Suprapubic skin (tissue), 4 donors: ENCODE data around the gene GPHA2. TPM values are rescaled to one million over a fixed set of nuclear protein-coding genes. Genes with fewer than 3 reads are reported as not detected.
A peak's percentile ranks its signal among the peaks of the same experiment; 100 is the strongest.

Experiments
- DNase-seq, 2 donors: peaks; one replicate each; pipeline ENCODE4 v3.0.0-alpha.2; 2019; ENCODE audit warnings: low spot score in 2 of 2
- H3K27ac ChIP-seq: fragments of 200-600 bp; sonication (generic); one replicate; pipeline ENCODE4 v1.5.1; 2019
- H3K27me3 ChIP-seq: fragments of 200-600 bp; sonication (generic); one replicate; pipeline ENCODE4 v1.5.1; 2019
- H3K36me3 ChIP-seq: fragments of 200-600 bp; sonication (generic); one replicate; pipeline ENCODE4 v1.5.1; 2019
- H3K4me1 ChIP-seq: fragments of 200-600 bp; sonication (generic); one replicate; pipeline ENCODE4 v1.5.1; 2019
- H3K4me3 ChIP-seq: fragments of 200-600 bp; sonication (generic); one replicate; pipeline ENCODE4 v1.5.1; 2019; ENCODE audit warnings: mild to moderate bottlenecking
- H3K9me3 ChIP-seq: fragments of 200-600 bp; sonication (generic); one replicate; pipeline ENCODE4 v1.5.1; 2019
- EP300 ChIP-seq: sonication (generic); formaldehyde crosslinking; IDR thresholded peaks from one replicate; pipeline ENCODE4 v1.6.1; 2017; ENCODE audit warnings: antibody characterized with exemption
- POLR2A ChIP-seq, 2 donors: fragments of 450-650 bp; IDR thresholded peaks; one replicate each; pipeline ENCODE4 v1.6.1; 2017; ENCODE audit warnings: antibody characterized with exemption in 2 of 2, mild to moderate bottlenecking in 2 of 2, moderate library complexity in 2 of 2
- POLR2AphosphoS5 ChIP-seq, 3 donors: sonication (generic); formaldehyde crosslinking; IDR thresholded peaks; one replicate each; pipeline ENCODE4 v1.6.1; 2017; ENCODE audit warnings: antibody characterized with exemption in 3 of 3
- WGBS: methylation state at CpG from one replicate; pipeline ENCODE4 v1.1.5; 2018; 5-methylcytosine and 5-hydroxymethylcytosine counted together
- total RNA-seq, 4 donors: library from RNA; depleted of rRNA; stranded (reverse); fragments of >200 nt; gene quantifications; one replicate each; pipeline ENCODE4 v1.1.0, GENCODE V29; 2016
- TF ChIP-seq, protein P1 (sequence below), 2 donors: fragments of 200-600 bp in 1 of 2; fragments of 450-650 bp in 1 of 2; sonication (generic) in 1 of 2; IDR thresholded peaks; one replicate each; pipeline ENCODE4 v1.5.1; 2016 to 2019; ENCODE audit warnings: antibody characterized with exemption in 2 of 2, mild to moderate bottlenecking in 1 of 2, moderate library complexity in 1 of 2

GPHA2 gene
- total RNA-seq, 4 donors from 2014 or later = not detected

GRCh38 chr11:64910451-64911093 is 25.1 kb downstream of the GPHA2 start:
- Histone ChIP-seq H3K9me3 (no peaks in the 10 kb centered on the region), H3K4me1 (peaks cover 9% of the 10 kb centered on the region), H3K4me3 (no peak overlapping the region), H3K36me3 (peaks cover 88% of the 10 kb centered on the region), H3K27me3 (no peaks in the 10 kb centered on the region), H3K27ac (no peak overlapping the region)
- TF ChIP-seq, protein P1, sequence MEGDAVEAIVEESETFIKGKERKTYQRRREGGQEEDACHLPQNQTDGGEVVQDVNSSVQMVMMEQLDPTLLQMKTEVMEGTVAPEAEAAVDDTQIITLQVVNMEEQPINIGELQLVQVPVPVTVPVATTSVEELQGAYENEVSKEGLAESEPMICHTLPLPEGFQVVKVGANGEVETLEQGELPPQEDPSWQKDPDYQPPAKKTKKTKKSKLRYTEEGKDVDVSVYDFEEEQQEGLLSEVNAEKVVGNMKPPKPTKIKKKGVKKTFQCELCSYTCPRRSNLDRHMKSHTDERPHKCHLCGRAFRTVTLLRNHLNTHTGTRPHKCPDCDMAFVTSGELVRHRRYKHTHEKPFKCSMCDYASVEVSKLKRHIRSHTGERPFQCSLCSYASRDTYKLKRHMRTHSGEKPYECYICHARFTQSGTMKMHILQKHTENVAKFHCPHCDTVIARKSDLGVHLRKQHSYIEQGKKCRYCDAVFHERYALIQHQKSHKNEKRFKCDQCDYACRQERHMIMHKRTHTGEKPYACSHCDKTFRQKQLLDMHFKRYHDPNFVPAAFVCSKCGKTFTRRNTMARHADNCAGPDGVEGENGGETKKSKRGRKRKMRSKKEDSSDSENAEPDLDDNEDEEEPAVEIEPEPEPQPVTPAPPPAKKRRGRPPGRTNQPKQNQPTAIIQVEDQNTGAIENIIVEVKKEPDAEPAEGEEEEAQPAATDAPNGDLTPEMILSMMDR (IDR thresholded peaks at IDR 0.05) = no peak
- TF ChIP-seq POLR2A (IDR thresholded peaks at IDR 0.05) = no peak
- DNase-seq = no peak
- 91% methylated on average over 17 of the region's 27 CpGs for WGBS

DNA sequence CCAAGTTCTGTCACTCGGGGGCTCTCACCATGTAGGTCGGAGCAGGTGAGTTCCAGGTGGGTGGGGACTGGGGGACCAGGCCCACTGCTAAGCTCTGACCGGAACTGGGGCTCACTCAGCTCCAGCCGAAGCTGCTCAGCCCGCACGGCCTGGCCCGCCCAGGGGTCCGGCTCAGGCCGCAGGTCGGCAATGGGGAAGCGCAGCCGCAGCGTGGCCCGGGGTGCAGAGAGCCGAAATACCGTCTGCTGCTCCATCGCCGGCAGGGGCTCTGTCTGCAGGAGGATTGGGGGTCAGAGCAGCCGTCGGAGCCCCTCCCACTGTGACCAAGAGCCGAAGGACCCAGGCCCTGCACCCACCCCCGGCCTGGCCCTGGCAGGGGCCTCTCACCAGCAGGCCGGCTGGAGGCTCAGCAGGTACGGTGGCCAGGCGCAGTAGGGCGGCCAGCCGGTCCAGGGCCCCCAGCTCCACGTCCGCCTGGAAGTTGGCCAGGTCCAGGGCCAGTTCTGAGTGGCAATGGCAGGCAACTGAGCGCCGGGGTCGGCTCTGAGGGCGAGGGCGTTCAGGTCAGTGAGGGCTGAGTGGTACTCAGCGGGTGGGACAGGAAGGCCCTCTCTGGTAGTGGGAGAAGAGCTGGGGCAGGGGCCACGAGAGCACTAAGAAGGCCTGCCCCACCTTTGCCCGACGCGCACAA is 25.9 kb downstream of the GPHA2 start:
- Histone ChIP-seq H3K9me3 (no peaks in the 10 kb centered on the region), H3K4me1 (peaks cover 3% of the 10 kb centered on the region), H3K4me3 (no peak overlapping the region), H3K27ac (no peak overlapping the region), H3K36me3 (peaks cover 95% of the 10 kb centered on the region), H3K27me3 (no peaks in the 10 kb centered on the region)
- peak in 1 of 2 donors; percentile 64 for DNase-seq
- TF ChIP-seq POLR2A (IDR thresholded peaks at IDR 0.05) = no peak
- TF ChIP-seq, protein P1 (IDR thresholded peaks at IDR 0.05) = no peak
- 85% methylated on average over 4 of the region's 39 CpGs for WGBS

- TF ChIP-seq POLR2A (IDR thresholded peaks at IDR 0.05) (no peak), POLR2AphosphoS5 (IDR thresholded peaks at IDR 0.05) (no peak), EP300 (no peak)
- TF ChIP-seq, protein P1 (IDR thresholded peaks at IDR 0.05) = no peak
- Histone ChIP-seq H3K27me3 (no peaks in the 10 kb centered on the region), H3K27ac (no peak overlapping the region), H3K4me3 (no peak overlapping the region), H3K36me3 (peaks cover 99% of the 10 kb centered on the region), H3K4me1 (no peaks in the 10 kb centered on the region), H3K9me3 (no peaks in the 10 kb centered on the region)
- no peak for DNase-seq
- 83% methylated on average over 7 of the region's 11 CpGs for WGBS
Measured at GRCh38 chr11:64908766-64909165, 26.9 kb downstream of the GPHA2 start.

GRCh38 chr11:64906314-64906635 is 29.4 kb downstream of the GPHA2 start:
- TF ChIP-seq, protein P1 (IDR thresholded peaks at IDR 0.05) = no peak
- Histone ChIP-seq H3K4me3 (no peak overlapping the region), H3K27ac (no peak overlapping the region), H3K4me1 (no peaks in the 10 kb centered on the region), H3K9me3 (no peaks in the 10 kb centered on the region), H3K27me3 (no peaks in the 10 kb centered on the region), H3K36me3 (peaks cover 99% of the 10 kb centered on the region)
- WGBS = 100% methylated on average over 1 of the region's 13 CpGs
- peak in 1 of 2 donors; percentile 65 for DNase-seq

DNA sequence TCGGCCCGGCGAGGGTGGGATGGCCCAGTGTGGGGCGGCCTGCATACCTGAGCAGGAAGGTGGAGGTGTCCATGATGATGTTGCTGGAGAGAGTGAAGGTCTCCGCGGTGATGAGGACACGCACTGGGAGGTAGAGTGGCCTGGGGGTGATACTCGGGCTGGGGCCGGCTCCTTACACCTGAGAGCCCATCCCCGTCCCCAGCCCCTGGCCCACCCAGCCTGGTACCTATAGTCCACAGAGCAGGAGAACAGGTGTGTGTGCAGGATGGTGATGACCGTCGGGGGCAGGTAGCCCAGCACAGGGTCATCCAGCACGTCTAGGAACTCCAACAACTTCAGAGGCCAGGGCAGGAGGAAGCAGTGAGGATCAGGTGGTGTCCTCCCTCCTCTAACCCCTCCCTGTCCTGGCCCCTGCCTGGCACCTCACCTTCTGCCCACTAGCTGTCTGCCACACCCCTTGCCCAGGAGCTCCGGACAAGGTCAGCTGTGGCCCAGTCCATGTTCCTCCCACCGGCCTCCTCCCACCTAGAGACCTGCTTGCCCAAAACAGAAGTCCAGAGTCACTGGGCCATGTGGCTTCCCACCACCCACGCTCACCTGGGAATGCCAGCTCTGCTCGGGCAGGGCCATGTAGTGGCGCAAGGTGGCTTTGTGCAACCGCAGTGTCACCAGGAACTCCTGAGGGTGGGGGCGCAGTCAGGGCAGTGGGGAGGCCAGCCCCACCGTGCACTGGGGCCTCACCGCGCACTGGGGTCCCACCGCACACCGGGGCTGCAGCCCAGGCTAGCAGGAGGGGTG is 30.0 kb downstream of the GPHA2 start:
- Histone ChIP-seq H3K9me3 (no peaks in the 10 kb centered on the region), H3K27ac (no peak overlapping the region), H3K27me3 (no peaks in the 10 kb centered on the region), H3K4me3 (no peak overlapping the region), H3K4me1 (no peaks in the 10 kb centered on the region), H3K36me3 (peaks cover 99% of the 10 kb centered on the region)
- TF ChIP-seq POLR2AphosphoS5 (IDR thresholded peaks at IDR 0.05) (no peak), POLR2A (IDR thresholded peaks at IDR 0.05) (no peak), EP300 (no peak)
- TF ChIP-seq, protein P1 (IDR thresholded peaks at IDR 0.05) = no peak
- DNase-seq = peak in 1 of 2 donors; percentile 62
- 81% methylated on average over 8 of the region's 25 CpGs for WGBS
